Left forelimb (tissue), 1 donor: ENCODE data around the gene DDX51.

Source experiments
- DNase-seq: peaks from one replicate; pipeline ENCODE4 v3.0.0-alpha.2; 2018; ENCODE audit warnings: low spot score

Gene DDX51

DNA sequence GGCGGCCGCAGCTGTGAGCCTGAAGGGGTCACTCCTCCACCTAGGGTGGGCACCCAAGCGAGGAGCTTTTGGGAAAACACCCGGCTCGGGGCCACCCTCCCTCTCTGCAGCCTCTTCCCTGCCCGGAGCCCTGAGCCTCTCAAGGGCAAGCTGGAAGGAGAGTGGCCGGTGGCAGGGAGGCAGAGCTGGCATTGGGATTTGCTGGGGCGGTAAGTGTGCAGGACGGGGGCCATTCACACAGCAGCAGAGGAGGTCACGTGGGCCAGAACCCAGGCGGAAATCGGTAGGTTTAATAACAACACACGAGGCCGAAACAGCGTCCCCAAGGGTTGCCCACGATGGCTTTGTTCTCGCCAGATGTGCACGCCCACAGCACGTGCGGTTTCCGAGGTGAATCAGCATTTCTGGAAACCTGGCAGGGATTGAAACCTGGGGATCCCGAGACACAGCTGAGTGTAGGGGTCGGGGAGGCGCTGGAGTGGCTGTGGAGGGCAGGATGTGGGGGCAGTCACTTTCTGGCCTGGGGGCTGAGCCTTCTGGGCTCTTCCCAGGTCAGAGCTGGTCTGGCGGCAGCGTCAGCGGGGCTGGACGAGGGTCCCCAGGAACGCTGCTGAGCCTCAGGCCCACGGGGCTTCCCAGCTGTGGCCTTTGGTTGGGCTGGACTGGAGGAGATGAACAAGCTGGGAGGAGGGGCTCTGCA lies 23.6 kb upstream of the DDX51 start:
- no peak for DNase-seq

DNA sequence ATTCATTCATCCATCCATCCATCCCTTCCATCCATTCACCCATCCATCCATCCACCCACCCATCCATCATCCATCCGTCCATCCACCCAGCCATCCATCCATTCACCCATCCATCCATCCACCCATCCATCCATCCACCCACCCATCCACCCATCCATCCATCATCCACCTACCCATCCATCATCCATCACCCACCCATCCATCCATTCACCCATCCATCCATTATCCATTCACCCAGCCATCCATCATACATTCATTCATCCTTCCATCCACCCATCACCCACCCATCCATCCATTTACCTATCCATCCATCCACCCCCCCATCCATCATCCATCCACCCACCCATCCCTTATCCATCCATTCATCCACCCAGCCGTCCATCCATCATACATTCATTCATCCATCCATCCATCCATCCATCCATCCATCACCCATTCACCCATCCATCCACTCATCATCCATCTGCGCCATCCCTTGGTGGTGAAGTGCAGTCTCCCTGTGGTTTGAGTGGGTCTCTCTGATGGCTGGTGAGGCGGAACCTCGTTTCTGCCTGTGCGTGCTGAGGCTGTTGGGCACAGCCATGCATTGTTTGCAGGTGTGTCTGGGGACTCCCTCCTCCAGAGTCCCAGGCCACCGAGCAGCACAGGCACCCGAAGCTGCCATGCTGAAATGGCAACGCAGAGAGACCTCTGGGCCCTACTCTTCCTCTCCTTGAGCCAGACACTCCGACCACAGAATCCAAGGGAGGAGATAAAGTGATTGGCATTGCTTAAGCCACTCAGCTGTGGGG lies 22.9 kb upstream of the DDX51 start:
- DNase-seq: no peak

DNA sequence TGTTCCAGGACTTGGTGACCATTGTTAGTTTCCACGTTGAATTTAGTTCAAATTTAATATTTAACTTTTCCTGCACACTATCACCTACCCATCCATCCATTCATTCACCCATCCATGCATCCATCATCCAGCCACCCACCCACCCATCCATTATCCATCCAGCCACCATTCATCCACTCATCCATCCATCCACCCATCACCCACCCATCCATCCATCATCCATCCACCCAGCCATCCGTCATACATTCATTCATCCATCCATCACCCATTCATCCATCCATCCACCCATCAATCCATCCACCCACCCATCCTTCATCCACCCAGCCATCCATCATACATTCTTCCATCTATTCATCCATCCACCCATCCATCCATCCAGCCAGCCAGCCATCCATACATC lies 22.0 kb upstream of the DDX51 start:
- no peak for DNase-seq

DNA sequence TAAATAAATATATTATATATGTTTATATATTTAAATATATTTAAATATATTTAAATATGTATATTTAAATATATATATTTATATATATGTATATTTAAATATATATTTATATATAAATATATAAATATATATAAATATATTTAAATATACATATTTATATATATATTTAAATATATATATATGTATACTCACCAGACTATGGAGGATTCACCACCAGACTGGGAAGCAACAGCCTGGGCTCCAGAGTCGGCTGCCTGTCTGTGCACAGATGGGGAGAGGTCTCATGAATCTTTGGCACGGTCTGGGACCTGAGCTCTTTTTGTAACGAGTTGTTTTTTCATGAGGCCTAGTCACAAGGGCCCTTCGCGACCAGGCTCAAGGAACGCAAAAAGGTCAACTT lies 21.5 kb upstream of the DDX51 start:
- no peak for DNase-seq

DNA sequence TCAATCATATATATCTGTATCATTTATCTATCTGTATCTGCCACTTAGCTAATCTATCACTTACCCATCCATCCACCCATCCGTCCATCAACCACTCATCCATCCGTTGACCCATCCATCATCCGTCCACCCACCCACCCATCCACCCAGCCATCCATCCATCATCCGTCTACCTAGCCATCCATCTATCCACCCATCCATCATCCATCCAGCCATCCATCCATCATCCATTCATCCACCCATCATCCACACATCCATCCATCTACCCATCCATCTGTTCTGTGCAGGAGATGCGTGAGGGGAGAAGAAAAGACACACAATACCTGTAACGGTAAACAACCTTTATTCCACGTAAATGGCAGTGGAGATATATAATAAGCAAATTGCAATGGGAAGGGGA lies 20.3 kb upstream of the DDX51 start:
- no peak for DNase-seq

DNA sequence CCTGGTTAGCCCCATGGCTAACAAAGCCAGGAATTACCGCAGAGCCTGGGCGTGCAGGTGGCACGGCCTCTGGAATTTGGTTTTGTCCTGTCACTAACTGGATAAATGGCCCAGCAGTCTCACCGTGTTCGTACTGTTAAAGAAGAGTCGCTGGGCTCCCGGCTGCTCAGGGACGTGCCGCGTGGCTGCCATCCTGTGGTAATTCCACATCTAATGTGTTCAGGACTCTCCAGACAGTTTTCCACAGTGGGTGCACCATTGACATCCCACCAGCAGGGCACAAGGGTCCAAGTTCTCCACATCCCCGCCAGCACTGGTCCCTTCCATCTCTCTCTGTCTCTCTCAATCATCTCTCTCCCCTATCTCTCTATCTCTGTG lies 19.8 kb upstream of the DDX51 start:
- no peak for DNase-seq

DNA sequence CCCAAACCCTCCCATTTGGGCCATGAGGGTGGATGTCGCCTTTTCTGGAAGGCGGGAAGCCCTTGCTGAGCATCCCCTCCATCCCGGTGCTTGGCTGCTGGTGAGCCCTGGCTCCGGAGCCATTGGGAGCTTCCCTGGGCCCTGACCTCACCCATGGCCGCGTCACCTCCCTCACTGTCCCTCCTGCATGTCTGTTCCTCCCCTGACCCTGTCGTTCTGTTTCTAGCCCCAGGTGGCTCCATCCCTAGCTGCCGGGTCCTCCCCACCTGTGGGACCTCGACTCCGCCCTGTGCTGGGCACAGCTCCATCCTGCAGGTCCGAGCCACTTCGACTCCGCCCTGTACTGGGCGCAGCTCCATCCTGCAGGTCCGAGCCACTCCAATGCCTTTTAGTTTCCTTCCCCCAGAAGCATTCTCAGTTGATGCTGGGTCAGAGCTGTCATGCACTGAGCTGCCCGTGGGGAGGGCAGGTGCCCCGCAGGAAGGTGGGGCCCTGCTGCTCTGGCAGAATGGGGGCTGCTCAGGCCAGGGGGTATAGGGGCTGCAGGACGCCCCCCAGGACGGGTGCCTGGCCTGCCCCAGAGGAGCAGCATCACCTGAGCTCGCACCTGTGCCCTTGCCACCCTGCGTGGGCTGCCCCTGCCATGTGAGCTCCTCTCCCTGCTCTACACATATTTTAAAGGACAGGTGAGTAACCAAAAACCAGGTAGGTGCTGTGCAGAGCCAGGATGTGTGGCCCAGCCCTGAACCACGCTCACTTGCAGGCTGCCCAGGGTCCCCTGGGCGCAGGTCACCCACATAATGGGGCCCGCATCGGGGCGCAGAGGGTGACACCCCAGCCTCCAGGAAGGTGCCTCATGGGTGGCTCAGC lies 19.2 kb upstream of the DDX51 start:
- DNase-seq: no peak

DNA sequence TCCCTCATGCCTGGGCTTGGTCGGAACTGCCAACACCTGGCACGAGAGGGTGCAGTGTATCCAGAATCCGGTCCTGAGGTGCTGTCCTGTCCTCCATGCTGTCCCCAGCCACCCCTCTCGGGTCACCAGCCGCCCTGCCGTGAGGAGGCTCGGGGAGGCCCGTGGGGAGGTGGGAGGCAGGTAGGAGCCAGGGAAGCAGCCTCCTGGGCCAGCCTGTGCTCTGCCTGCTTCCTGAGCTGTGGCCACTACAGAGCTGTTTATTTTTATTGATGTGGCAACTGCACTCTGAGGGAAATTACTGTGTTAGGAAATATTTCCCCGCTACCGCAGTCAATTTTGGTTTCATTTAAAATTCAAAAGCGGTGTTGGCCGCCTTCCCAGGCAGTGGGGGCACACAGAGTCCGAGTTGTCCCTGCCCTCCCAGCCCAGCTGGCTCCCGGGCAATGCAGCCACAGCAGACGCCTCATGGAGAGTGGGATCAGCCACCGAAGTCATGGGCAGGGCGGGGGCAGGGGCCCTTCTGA lies 18.5 kb upstream of the DDX51 start:
- no peak for DNase-seq

DNA sequence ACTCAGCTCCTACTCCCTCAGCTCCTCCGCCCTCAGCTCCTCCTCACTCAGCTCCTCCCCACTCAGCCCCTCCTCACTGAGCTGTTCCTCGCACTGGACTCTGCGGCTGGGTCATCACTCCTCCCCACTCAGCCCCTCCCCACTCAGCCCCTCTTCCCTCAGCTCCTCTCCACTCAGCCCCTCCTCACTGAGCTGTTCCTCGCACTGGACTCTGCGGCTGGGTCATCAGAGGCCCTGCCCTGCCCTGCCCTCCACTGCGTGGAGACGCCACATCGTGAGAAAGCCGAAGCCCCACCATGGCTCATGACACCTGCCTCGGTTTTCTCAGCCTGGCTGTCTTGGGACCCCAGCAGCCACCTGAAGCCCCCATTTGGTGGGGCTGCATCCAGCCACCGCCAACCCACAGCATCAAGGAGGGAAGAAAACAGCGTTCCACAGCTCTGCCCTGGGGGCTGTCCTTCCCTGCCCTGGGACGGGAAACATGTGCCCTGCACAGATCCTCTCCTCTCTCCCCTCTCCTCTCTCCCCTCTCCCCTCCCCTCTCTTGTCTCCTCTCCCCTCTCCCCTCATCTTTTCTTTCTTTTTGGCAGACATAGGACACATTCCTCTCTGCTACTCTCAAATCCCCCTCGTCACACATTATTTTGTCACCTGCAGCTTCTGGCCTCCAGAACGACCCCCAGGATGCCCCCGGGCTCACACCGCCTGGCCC lies 17.8 kb upstream of the DDX51 start:
- no peak for DNase-seq

DNA sequence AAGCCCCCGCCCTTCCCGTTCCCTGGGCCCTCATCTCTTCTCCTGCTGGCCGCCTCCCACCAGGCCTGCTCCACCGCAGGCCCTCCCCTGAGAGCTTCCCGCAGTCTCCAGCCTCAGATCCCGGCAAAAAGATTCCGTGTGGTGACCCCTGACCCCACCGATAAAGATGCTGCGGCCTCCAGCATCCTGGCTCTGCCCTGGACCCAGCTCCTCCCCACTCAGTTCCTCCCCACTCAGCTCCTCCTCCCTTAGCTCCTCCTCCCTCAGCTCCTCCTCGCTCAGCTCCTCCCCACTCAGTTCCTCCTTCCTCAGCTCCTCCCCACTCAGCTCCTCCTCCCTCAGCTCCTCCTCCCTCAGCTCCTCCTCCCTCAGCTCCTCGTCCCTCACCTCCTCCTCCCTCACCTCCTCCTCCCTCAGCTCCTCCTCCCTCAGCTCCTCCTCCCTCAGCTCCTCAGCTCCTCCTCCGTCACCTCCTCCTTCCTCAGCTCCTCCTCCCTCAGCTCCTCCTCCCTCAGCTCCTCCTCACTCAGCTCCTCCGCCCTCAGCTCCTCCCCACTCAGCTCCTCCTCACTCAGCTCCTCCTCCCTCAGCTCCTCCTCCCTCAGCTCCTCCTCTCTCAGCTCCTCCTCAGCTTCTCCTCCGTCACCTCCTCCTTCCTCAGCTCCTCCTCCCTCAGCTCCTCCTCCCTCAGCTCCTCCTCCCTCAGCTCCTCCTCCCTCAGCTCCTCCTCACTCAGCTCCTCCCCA lies 17.1 kb upstream of the DDX51 start:
- no peak for DNase-seq

DNA sequence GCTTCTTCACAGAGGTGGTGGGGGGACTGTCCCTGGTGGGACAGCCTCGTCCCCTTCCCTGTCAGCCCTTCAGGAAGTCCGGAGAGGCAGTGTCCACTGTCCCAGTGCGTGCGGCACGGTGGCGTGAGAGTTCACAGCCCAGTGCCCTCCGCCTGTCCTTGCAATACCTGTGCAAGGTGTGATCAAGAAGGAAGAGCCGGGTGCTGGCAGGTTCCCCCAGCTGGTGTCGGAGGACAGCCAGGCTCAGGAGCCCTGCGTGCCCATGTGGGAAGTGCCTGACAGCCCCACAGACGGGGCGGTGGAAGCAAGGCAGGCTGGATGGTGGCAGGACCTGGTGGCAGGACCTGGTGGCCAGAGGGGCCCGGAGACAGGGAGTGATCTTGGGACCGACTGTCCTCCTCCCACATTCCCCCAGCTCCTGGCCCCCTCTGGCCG lies 16.5 kb upstream of the DDX51 start:
- DNase-seq: no peak

DNA sequence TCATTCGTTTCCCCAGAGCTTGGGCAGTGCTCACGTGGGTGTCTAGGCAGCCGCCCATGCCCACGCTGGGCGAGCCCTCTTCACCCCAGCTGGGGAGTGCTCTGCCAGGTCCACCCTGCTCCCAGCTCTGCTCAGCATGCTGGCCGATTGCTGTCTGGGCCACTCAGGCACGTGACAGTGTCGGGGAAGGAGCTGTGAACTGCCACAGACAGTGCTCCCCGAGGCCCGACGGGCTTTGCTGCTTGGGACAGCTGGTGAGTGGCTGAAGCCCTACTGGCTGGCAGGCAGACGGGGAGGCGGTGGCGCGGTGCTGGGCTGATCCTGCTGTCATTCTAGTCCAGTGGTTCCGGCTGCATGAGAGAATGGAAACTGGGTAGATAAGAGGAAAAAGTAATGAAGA lies 15.9 kb upstream of the DDX51 start:
- DNase-seq: no peak

DNA sequence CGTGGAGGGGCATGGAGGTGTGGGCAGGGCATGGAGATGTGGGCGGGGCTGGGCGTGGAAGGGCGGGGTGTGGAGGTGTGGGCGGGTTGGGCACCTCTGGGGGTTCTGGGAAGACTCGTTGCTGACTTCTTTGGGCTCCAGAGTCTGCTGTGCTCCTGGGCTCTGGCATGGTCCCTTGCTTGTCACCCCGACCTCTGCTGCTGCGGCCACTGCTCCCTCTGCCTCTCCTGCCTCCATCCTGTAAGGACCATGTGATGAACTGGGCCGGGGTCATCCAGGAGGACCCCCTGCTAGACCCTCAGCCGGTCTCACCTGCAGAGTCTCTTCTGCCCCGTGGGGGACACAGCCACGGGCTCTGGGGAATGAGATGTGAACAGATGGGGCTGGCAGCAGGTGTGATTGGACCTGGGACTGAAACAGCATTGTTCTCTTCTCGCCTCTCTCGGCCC lies 15.5 kb upstream of the DDX51 start:
- no peak for DNase-seq

DNA sequence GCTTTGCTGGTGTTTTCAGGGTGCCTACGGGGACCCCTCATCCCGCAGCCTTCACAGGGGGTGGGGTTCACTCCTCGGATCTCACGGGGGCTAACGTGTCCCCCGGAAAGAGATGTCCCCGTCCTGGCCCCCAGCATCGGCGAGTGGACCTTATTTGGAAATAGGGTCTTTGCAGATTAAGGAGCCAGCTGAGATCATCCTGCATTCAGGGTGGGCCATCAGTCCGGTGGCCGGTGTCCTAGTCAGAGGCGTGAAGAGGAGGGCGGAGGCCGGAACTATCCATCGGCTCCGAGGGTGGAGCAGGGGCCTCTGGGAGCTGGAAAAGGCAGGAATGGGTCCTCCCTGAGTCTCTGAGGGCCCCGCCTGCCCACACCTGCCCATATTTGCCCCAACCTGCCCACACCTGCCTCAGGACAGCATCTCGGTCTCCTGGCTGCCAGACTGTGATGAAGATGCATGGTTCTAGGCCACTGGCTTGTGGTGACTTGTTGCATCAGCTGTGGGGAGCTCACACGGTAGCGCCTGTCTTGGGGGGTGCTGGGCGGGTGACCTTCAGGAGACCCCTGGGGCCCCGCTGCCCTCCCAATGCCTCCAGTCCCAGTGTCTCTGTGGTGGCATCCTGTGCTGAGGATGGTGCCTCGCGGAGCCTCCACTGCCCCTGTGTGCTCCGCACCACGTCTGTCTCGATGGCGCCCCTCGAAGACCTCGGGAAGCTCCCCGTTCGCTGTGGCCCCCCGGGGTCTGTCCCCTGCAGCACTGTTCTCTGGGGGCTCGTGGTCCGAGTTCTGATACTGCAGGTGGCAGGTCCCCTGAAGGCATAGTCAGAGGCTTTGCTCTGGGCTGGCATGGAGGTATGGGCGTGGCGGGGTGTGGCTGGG lies 14.8 kb upstream of the DDX51 start:
- no peak for DNase-seq

DNA sequence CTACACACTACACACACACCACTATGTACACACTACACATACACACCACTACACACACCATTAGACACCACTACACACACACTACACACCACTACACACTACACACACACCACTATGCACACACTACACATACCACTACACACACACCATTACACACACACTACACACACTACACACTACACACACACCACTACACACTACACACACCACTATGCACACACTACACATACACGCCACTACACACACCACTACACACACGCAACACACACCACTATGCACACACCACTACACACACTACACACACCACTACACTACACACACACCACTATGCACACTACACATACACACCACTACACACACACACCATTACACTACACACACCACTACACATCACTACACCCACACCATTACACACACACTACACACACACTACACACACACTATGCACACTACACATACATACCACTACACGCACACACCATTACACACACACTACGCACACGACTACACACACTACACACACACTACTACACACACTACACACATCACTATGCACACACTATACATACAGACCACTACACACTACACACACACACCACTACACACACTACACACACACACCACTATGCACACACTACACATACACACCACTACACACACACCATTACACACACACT lies 13.8 kb upstream of the DDX51 start:
- DNase-seq: no peak

DNA sequence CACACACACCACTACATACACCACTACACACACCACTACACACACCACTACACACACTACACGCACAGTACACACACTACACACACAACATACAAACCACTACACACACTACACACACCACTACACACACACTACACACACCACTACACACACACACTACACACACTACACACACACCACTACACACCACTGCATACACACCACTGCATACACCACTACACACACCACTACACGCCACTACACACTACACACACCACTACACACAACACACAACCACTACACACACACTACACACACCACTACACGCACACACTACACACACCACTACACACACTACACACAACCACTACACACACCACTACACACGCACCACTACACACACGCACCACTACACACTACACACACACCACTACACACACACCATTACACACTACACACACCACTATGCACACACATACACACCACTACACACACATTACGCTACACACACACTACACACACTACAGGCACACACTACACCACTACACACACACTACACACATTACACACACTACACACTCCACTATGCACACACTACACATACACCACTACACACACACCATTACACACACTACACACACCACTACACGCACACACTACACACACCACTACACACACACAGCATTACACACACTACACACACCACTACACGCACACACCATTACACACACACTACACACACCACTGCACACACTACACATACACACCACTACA lies 12.6 kb upstream of the DDX51 start:
- DNase-seq: no peak

DNA sequence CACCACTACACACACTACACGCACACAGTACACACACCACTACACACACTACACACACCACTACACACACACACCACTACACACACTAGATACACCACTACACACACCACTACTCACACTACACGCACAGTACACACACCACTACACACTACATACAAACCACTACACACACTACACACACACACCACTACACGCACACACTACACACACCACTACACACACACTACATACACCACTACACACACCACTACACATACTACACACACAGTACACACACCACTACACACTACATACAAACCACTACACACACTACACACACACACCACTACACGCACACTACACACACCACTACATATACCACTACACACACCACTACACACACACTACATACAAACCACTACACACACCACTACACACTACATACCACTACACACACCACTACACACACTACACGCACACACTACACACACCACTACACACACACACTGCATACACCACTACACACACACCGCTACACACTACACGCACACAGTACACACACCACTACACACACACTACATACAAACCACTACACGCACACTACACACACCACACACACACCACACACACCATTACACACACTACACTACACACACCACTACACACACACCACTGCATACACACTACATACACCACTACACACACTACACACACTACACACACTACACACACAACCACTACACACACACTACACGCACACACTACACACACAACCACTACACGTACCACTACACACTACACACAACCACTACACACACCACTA lies 11.9 kb upstream of the DDX51 start:
- DNase-seq: no peak
